B cell (primary cell): Measurements from ENCODE around the gene C10orf62. TPM values are rescaled to one million over a fixed set of nuclear protein-coding genes. Genes with fewer than 3 reads are reported as not detected.

Source experiments
- ATAC-seq: fragments of 200-7000 bp; cut with Tn5 transposase; one replicate; pipeline ENCODE4 v1.10.0; 2021; ENCODE audit warnings: low read depth, mild to moderate bottlenecking, moderate number of reproducible peaks, moderate library complexity
- CTCF ChIA-PET: fragments of 350-600 bp; sonication (Branson Sonifier 250); formaldehyde crosslinking; loops from one replicate; lab custom pipeline; 2021; ENCODE audit warnings: antibody characterized with exemption, inconsistent platforms; lab: Charles Lee
- POLR2A ChIA-PET: fragments of 350-600 bp; sonication (Branson Sonifier 250); formaldehyde crosslinking; loops from one replicate; lab custom pipeline; 2021; ENCODE audit warnings: antibody characterized with exemption; lab: Charles Lee
- DNase-seq: peaks from one replicate; pipeline ENCODE4 v3.0.0; 2013
- H2AFZ ChIP-seq: 2 replicates; pipeline ENCODE4 v1.6.1; 2012; ENCODE audit warnings: mild to moderate bottlenecking, low read depth, low read length; ENCODE audit not compliant: insufficient read depth, poor library complexity, severe bottlenecking
- H3K27ac ChIP-seq, 2 donors: 1 replicate in 1 of 2; 2 replicates in 1 of 2; pipeline ENCODE4 v1.5.1; 2012 to 2013; ENCODE audit warnings: low read length in 2 of 2, mild to moderate bottlenecking in 2 of 2, moderate library complexity in 1 of 2
- H3K27me3 ChIP-seq, 4 experiments: fragments of 200-600 bp in 1 of 4; sonication (generic) in 1 of 4; replicated peaks in 1 of 4; 1 replicate in 2 of 4; 2 replicates in 2 of 4; pipeline versions ENCODE4 v1.6.1 to v1.7.0; 2013 to 2016; ENCODE audit warnings: low read length in 3 of 4, mild to moderate bottlenecking in 2 of 4, mixed read lengths in 1 of 4, moderate library complexity in 1 of 4; ENCODE audit not compliant: insufficient read depth in 4 of 4, control insufficient read depth in 3 of 4; ENCODE audit errors: control extremely low read depth in 1 of 4
- H3K36me3 ChIP-seq, 2 experiments: replicated peaks in 1 of 2; 1 replicate in 1 of 2; 2 replicates in 1 of 2; pipeline versions ENCODE4 v1.6.1 to v1.7.1; 2013; ENCODE audit warnings: low read length in 1 of 2; ENCODE audit not compliant: insufficient read depth in 2 of 2, control insufficient read depth in 1 of 2; ENCODE audit errors: control extremely low read depth in 1 of 2, extremely low read depth in 1 of 2
- H3K4me1 ChIP-seq, 2 donors: fragments of 200-600 bp in 1 of 2; sonication (generic) in 1 of 2; 1 replicate in 1 of 2; 2 replicates in 1 of 2; pipeline versions ENCODE4 v1.5.1 to v1.6.1; 2013 to 2017; ENCODE audit warnings: low read length in 2 of 2; ENCODE audit not compliant: control insufficient read depth in 2 of 2, insufficient read depth in 2 of 2
- H3K4me2 ChIP-seq: replicated peaks from 2 replicates; pipeline ENCODE3; 2012; ENCODE audit warnings: mild to moderate bottlenecking, low read depth, low read length; ENCODE audit not compliant: poor library complexity, severe bottlenecking
- H3K4me3 ChIP-seq, 5 experiments: fragments of 200-600 bp in 1 of 5; sonication (generic) in 1 of 5; 1 replicate in 3 of 5; 2 replicates in 2 of 5; pipeline versions ENCODE4 v1.5.1 to v1.7.0; 2011 to 2016; ENCODE audit warnings: low read length in 4 of 5, mild to moderate bottlenecking in 4 of 5, low read depth in 2 of 5, control low read depth in 1 of 5, moderate library complexity in 1 of 5; ENCODE audit not compliant: insufficient read depth in 1 of 5; ENCODE audit errors: control extremely low read depth in 1 of 5, extremely low read depth in 1 of 5
- H3K79me2 ChIP-seq: fragments of 200-600 bp; sonication (generic); one replicate; pipeline ENCODE4 v1.6.0; 2016; ENCODE audit warnings: low read length; ENCODE audit not compliant: control insufficient read depth, insufficient read depth
- H3K9ac ChIP-seq: fragments of 200-600 bp; sonication (generic); 2 replicates; pipeline ENCODE4 v1.6.1; 2017; ENCODE audit warnings: mild to moderate bottlenecking, low read length, moderate library complexity
- H3K9me3 ChIP-seq, 3 donors: one replicate each; pipeline versions ENCODE4 v1.6.1 to v1.7.1; 2013; ENCODE audit warnings: low read length in 2 of 3; ENCODE audit not compliant: control insufficient read depth in 2 of 3, insufficient read depth in 1 of 3; ENCODE audit errors: control extremely low read depth in 1 of 3
- H4K20me1 ChIP-seq: 2 replicates; pipeline ENCODE4 v1.6.0; 2012; ENCODE audit warnings: mild to moderate bottlenecking, low read length; ENCODE audit not compliant: insufficient read depth, control insufficient read depth, poor library complexity, severe bottlenecking
- H3K27ac Mint-ChIP-seq: one replicate; pipeline ENCODE4 v1.8.0; 2021; ENCODE audit warnings: mixed read lengths
- H3K27me3 Mint-ChIP-seq: one replicate; pipeline ENCODE4 v1.8.0; 2021; ENCODE audit warnings: mixed read lengths
- H3K4me1 Mint-ChIP-seq: one replicate; pipeline ENCODE4 v1.8.0; 2021; ENCODE audit warnings: mixed read lengths
- H3K4me3 Mint-ChIP-seq: one replicate; pipeline ENCODE4 v1.8.0; 2021; ENCODE audit warnings: mixed read lengths
- H3K9me3 Mint-ChIP-seq: one replicate; pipeline ENCODE4 v1.8.0; 2022; ENCODE audit warnings: mixed read lengths; ENCODE audit not compliant: insufficient read depth
- EZH2 ChIP-seq: IDR thresholded peaks from 2 replicates; pipeline ENCODE4 v1.6.1; 2012; ENCODE audit warnings: borderline replicate concordance, low read depth, mild to moderate bottlenecking, moderate library complexity, low read length; ENCODE audit not compliant: insufficient read depth, poor library complexity, severe bottlenecking
- WGBS: methylation state at CpG from one replicate; pipeline ENCODE4 v1.1.5; 2013; ENCODE audit warnings: missing lambda C conversion rate; ENCODE audit not compliant: insufficient coverage; 5-methylcytosine and 5-hydroxymethylcytosine counted together
- intact Hi-C: fragments of 100-400 bp; cut with micrococcal nuclease; formaldehyde crosslinking; loops from one replicate; pipeline ENCODE4 v1.10.0; 2022
- polyA plus RNA-seq: library from polyadenylated mRNA; depleted of rRNA; stranded (reverse); fragments of >200 nt; gene quantifications from 2 replicates; pipeline ENCODE4 v1.2.3, GENCODE V29; 2012
- total RNA-seq, 2 donors: library from RNA; stranded (reverse); fragments of 120-200 nt in 1 of 2; gene quantifications; 1 replicate in 1 of 2; 2 replicates in 1 of 2; pipeline versions ENCODE4 v1.2.3 to v1.2.4, GENCODE V29; 2013 to 2022
- TF ChIP-seq, protein P1 (sequence below): fragments of 200-600 bp; IDR thresholded peaks from one replicate; pipeline ENCODE4 v1.8.0; 2022; ENCODE audit warnings: antibody characterized with exemption, mild to moderate bottlenecking

Gene C10orf62
- total and polyA plus RNA-seq, 2 donors (not counting 1 experiment from before 2014, with no cell fraction given): not detected

DNA sequence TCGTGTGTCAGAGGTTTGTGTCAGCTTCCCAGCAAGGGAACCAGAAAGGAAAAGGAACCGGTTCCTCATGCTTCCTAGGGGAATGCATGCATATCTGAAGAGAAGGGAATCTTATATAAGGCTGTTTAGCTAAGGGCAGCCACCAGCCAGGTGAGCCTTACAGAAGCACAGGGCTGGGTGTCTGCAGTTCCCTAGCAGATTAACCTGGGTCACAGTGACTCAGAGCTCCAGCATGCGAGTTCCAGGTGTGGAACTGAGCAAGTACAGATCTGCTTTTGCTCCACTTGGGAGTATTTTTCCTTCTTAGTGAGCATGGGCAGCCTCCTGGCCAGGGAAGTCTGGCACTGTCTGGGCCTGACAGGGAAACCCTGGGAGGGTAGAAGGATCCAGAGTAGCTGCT lies 17.9 kb upstream of the C10orf62 start:
- no peak overlapping the region for H3K4me3 ChIP-seq
- H3K9ac ChIP-seq: no peak overlapping the region
- H3K36me3 ChIP-seq: no peaks in the 10 kb centered on the region
- H2AFZ ChIP-seq: no peak overlapping the region
- Mint-ChIP-seq H3K4me1 (no peaks in the 10 kb centered on the region), H3K9me3 (no peaks in the 10 kb centered on the region), H3K4me3 (no peak overlapping the region), H3K27me3 (no peaks in the 10 kb centered on the region), H3K27ac (no peak overlapping the region)
- no peaks in the 10 kb centered on the region for H3K9me3 ChIP-seq
- H3K4me1 ChIP-seq: no peaks in the 10 kb centered on the region
- ChIA-PET POLR2A (no interaction called here), CTCF (interaction anchor here (0.6 to 2.3 kb wide), 18 partner anchors 10 to 470 kb away, joined by 3 to 13 read pairs (median 3); partner anchors contain the start of genes AVPI1 and HOGA1)
- no peak for ATAC-seq
- TF ChIP-seq EZH2: no peak
- TF ChIP-seq, protein P1, sequence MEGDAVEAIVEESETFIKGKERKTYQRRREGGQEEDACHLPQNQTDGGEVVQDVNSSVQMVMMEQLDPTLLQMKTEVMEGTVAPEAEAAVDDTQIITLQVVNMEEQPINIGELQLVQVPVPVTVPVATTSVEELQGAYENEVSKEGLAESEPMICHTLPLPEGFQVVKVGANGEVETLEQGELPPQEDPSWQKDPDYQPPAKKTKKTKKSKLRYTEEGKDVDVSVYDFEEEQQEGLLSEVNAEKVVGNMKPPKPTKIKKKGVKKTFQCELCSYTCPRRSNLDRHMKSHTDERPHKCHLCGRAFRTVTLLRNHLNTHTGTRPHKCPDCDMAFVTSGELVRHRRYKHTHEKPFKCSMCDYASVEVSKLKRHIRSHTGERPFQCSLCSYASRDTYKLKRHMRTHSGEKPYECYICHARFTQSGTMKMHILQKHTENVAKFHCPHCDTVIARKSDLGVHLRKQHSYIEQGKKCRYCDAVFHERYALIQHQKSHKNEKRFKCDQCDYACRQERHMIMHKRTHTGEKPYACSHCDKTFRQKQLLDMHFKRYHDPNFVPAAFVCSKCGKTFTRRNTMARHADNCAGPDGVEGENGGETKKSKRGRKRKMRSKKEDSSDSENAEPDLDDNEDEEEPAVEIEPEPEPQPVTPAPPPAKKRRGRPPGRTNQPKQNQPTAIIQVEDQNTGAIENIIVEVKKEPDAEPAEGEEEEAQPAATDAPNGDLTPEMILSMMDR: no peak
- no peak for DNase-seq
- intact Hi-C loops: no loop called here
- no peak overlapping the region for H3K27ac ChIP-seq
- no peaks in the 10 kb centered on the region for H3K79me2 ChIP-seq
- no peaks in the 10 kb centered on the region for H3K27me3 ChIP-seq
- no peaks in the 10 kb centered on the region for H4K20me1 ChIP-seq
- 96% methylated on average over 3 of the region's 3 CpGs for WGBS
- H3K4me2 ChIP-seq: no peak overlapping the region

GRCh38 chr10:97572214-97572989 lies 17.1 kb upstream of the C10orf62 start, which contains the start of gene ANKRD2:
TSS of gene ANKRD2 (plus strand) at chr10:97572779. CDS start at chr10:97572789, 10 bp downstream.
- CTCF ChIA-PET: interaction anchor here (0.6 to 2.3 kb wide), 20 partner anchors 9 to 469 kb away, joined by 3 to 13 read pairs (median 3); partner anchors contain the start of genes AVPI1 and HOGA1
- intact Hi-C loops: no loop called here
- H3K36me3 ChIP-seq: no peaks in the 10 kb centered on the region
- Mint-ChIP-seq H3K27me3 (no peaks in the 10 kb centered on the region), H3K4me3 (no peak within 1 kb of the TSS), H3K27ac (no peak within 1 kb of the TSS), H3K4me1 (no peaks in the 10 kb centered on the region), H3K9me3 (no peaks in the 10 kb centered on the region)
- no peak within 1 kb of the TSS for H3K4me2 ChIP-seq
- no peak within 1 kb of the TSS for H3K9ac ChIP-seq
- H4K20me1 ChIP-seq: no peaks in the 10 kb centered on the region
- no peaks in the 10 kb centered on the region for H3K79me2 ChIP-seq
- no peak within 1 kb of the TSS for H3K4me3 ChIP-seq
- WGBS: 70% methylated on average over 15 of the region's 16 CpGs
- no peak within 1 kb of the TSS for H3K27ac ChIP-seq
- no peaks in the 10 kb centered on the region for H3K4me1 ChIP-seq
- H2AFZ ChIP-seq: no peak within 1 kb of the TSS
- POLR2A ChIA-PET: no interaction called here
- H3K27me3 ChIP-seq: no peaks in the 10 kb centered on the region
- peak; percentile 60 for ATAC-seq
- H3K9me3 ChIP-seq: no peaks in the 10 kb centered on the region
- TF ChIP-seq, protein P1: peak; percentile 72
- TF ChIP-seq EZH2: no peak
- peak; percentile 67 for DNase-seq
